Effector memory CD4-positive, alpha-beta T cell (primary cell): ENCODE data around the gene RNFT2.

Experiments used
- DNase-seq, 3 donors: peaks; one replicate each; pipeline ENCODE4 v3.0.0-alpha.2; 2020
- H3K27ac ChIP-seq: 2 replicates; pipeline ENCODE4 v1.7.0; 2013; ENCODE audit warnings: mild to moderate bottlenecking, low read length, moderate library complexity; ENCODE audit not compliant: insufficient read depth, poor library complexity, severe bottlenecking
- H3K27me3 ChIP-seq: replicated peaks from 2 replicates; pipeline ENCODE4 v1.7.0; 2013; ENCODE audit warnings: mild to moderate bottlenecking, low read length; ENCODE audit not compliant: insufficient read depth, control insufficient read depth, poor library complexity, severe bottlenecking
- H3K36me3 ChIP-seq: 2 replicates; pipeline ENCODE4 v1.7.0; 2013; ENCODE audit warnings: mild to moderate bottlenecking, low read length, moderate library complexity; ENCODE audit not compliant: control insufficient read depth, insufficient read depth
- H3K4me1 ChIP-seq: 2 replicates; pipeline ENCODE4 v1.7.0; 2013; ENCODE audit warnings: low read length, mild to moderate bottlenecking; ENCODE audit not compliant: control insufficient read depth, insufficient read depth, poor library complexity, severe bottlenecking
- H3K4me3 ChIP-seq: 2 replicates; pipeline ENCODE4 v1.7.0; 2013; ENCODE audit warnings: low read length, low read depth, mild to moderate bottlenecking; ENCODE audit not compliant: insufficient read depth, poor library complexity, severe bottlenecking
- H3K9me3 ChIP-seq: 2 replicates; pipeline ENCODE4 v1.7.0; 2013; ENCODE audit warnings: mild to moderate bottlenecking, low read length, moderate library complexity; ENCODE audit not compliant: control insufficient read depth

Gene RNFT2

DNA sequence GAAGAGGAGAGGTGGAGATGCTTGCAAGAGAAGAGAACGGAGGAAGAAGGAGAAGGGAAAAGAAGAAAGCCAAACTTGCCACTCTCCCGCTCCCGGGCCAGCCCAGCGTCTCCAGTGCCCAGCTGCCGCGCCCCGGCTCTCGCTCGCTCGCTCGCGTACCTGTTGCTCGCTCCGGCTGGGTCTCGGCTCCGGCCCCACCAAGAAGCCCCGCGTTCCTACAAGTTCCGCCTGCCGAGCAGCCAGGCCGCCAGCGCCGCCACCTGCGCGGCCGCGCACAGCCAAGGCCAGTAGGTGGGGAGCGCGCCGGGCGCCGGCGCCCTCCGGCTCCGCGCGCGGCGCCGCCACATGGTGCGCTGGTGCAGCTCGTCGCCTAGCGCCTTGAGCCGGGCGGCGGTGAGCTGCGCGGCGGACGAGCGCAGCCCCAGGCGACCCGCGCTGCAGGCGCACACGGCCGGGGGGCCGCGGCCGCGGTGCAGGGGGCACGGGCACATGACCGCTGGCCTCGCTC is 142.8 kb downstream of the RNFT2 start:
- Histone ChIP-seq H3K4me1 (peaks cover 33% of the 10 kb centered on the region), H3K4me3 (no peak overlapping the region), H3K9me3 (no peaks in the 10 kb centered on the region), H3K27me3 (peaks cover 39% of the 10 kb centered on the region), H3K36me3 (no peaks in the 10 kb centered on the region), H3K27ac (no peak overlapping the region)
- DNase-seq, result no peak

DNA sequence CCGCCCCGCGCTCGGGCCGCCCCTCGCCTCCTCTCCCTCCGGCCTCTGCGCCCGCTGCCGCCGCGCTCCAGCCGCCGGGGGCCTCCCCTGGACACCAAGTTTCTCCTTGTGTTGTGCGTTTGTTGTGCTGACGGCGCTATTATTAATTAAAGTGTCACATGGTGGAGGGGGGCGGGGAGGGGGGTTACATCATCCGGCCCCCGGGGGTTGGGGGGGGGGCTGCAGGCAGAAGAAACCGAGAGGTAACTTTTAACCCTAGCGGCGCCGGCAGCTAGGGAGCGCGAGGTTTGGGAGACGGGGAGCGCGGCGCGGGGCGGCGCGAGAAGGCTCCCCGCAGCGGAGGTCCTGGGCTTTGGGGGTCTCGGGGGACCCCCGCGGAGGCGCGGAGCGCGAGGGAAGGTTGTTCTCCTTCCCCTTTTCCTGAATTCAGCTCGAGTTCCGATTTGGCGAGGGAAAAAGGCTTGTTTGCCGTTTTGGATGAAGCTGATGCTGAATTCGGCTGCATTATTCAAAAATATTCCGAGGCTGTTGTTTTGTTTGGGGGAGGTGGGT is 143.3 kb downstream of the RNFT2 start, which contains the start of gene HRK:
TSS of gene HRK (minus strand) at position 117 of the 552 bp plus-strand sequence. CDS start 134 bp downstream, outside the sequence.
- H3K27me3 ChIP-seq, result peaks cover 39% of the 10 kb centered on the region
- DNase-seq, result no peak
- peak within 1 kb of the TSS; percentile 28 for H3K4me3 ChIP-seq
- H3K9me3 ChIP-seq, result no peaks in the 10 kb centered on the region
- no peaks in the 10 kb centered on the region for H3K36me3 ChIP-seq
- H3K27ac ChIP-seq, result no peak within 1 kb of the TSS
- H3K4me1 ChIP-seq, result peaks cover 33% of the 10 kb centered on the region

- no peaks in the 10 kb centered on the region for H3K36me3 ChIP-seq
Measured at GRCh38 chr12:116881877-116882507, 143.9 kb downstream of the RNFT2 start.

GRCh38 chr12:116882742-116883141 is 144.6 kb downstream of the RNFT2 start:
- Histone ChIP-seq H3K36me3 (no peaks in the 10 kb centered on the region), H3K4me3 (no peak overlapping the region), H3K4me1 (peaks cover 33% of the 10 kb centered on the region), H3K9me3 (no peaks in the 10 kb centered on the region), H3K27me3 (peaks cover 36% of the 10 kb centered on the region), H3K27ac (no peak overlapping the region)
- DNase-seq, result no peak

More at GRCh38 chr12:116881877-116882507, 143.9 kb downstream of the RNFT2 start:
- no peaks in the 10 kb centered on the region for H3K9me3 ChIP-seq
- no peak for DNase-seq
- peaks cover 33% of the 10 kb centered on the region for H3K4me1 ChIP-seq
- H3K27ac ChIP-seq, result no peak overlapping the region
- peak overlapping the region; percentile 28 for H3K4me3 ChIP-seq
- peaks cover 36% of the 10 kb centered on the region for H3K27me3 ChIP-seq

- no peak for DNase-seq
- H3K4me1 ChIP-seq, result peaks cover 17% of the 10 kb centered on the region
- H3K27me3 ChIP-seq, result peaks cover 19% of the 10 kb centered on the region
- no peak overlapping the region for H3K27ac ChIP-seq
- H3K4me3 ChIP-seq, result no peak overlapping the region
- no peaks in the 10 kb centered on the region for H3K9me3 ChIP-seq
- no peaks in the 10 kb centered on the region for H3K36me3 ChIP-seq
Measured at GRCh38 chr12:116884871-116885270, 146.8 kb downstream of the RNFT2 start.

DNA sequence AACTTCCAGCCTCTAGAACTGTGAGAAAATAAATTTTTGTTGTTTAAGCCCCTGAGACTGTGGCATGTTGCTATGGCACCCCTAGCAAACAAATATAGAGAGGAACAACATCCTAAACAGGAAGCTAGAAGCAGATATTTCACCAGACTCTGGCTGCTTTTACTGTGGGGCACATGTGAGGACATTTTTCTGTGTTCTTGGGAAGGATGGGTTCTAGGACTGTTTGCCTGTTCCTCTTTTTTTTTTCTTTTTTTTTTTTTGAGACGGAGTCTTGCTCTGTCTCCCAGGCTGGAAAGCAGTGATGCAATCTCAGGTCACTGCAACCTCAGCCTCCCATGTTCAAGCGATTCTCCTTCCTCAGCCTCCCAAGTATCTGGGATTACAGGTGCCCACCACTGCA is 147.4 kb downstream of the RNFT2 start:
- Histone ChIP-seq H3K27ac (no peak overlapping the region), H3K4me1 (peaks cover 11% of the 10 kb centered on the region), H3K27me3 (peaks cover 19% of the 10 kb centered on the region), H3K9me3 (no peaks in the 10 kb centered on the region), H3K4me3 (no peak overlapping the region), H3K36me3 (no peaks in the 10 kb centered on the region)
- no peak for DNase-seq

DNA sequence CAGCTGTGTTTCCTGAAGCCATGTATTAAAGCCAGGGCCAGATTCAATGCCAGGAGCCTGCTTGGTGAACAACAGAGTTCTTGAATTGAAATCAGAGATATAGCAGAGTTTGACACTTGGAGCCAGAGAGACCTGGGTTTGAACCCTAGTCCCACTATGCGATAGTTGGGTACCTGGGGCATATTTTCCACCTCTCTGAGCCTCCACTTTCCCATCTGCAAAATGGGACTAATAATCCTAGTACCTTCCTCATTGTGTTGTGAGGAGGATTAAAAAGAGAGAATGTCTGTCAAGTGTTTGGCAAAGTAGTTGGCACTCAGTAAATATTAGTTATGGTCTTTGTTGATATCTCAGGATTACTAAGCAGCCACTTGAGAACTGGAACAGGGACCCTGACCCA is 149.1 kb downstream of the RNFT2 start:
- no peak for DNase-seq
- no peak overlapping the region for H3K4me3 ChIP-seq
- peaks cover 11% of the 10 kb centered on the region for H3K27me3 ChIP-seq

GRCh38 chr12:116887897-116888296 is 149.8 kb downstream of the RNFT2 start:
- no peak overlapping the region for H3K4me3 ChIP-seq
- no peaks in the 10 kb centered on the region for H3K9me3 ChIP-seq
- H3K36me3 ChIP-seq, result no peaks in the 10 kb centered on the region
- no peak for DNase-seq
- no peak overlapping the region for H3K27ac ChIP-seq
- H3K27me3 ChIP-seq, result peaks cover 5% of the 10 kb centered on the region
- H3K4me1 ChIP-seq, result no peaks in the 10 kb centered on the region

More for the DNA sequence above, 149.1 kb downstream of the RNFT2 start:
- Histone ChIP-seq H3K4me1 (peaks cover 2% of the 10 kb centered on the region), H3K9me3 (no peaks in the 10 kb centered on the region), H3K36me3 (no peaks in the 10 kb centered on the region), H3K27ac (no peak overlapping the region)

- H3K27ac ChIP-seq, result no peak overlapping the region
- no peaks in the 10 kb centered on the region for H3K36me3 ChIP-seq
- no peak for DNase-seq
- H3K27me3 ChIP-seq, result no peaks in the 10 kb centered on the region
- H3K4me3 ChIP-seq, result no peak overlapping the region
- H3K9me3 ChIP-seq, result no peaks in the 10 kb centered on the region
- H3K4me1 ChIP-seq, result no peaks in the 10 kb centered on the region
Measured at GRCh38 chr12:116890330-116890729, 152.2 kb downstream of the RNFT2 start.

DNA sequence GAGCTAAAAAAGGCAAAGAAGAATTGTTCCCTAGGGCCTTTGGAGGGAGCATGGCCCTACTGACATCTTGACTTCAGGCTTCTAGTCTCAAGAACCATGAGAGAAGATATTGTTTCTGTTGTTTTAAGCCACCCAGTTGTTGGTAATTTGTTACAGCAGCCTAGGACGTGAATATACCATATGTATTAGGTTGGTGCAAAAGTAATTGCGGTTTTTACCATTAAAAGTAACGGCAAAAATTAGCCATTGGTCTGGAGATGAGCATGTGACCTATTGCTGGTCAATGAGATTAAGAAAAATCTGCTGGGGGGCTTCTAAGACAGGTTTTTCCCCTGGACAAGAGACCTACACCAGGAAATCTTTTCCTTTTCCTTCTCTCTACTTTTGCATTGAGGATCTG is 152.9 kb downstream of the RNFT2 start:
- H3K27ac ChIP-seq, result no peak overlapping the region
- H3K9me3 ChIP-seq, result no peaks in the 10 kb centered on the region
- no peaks in the 10 kb centered on the region for H3K4me1 ChIP-seq
- DNase-seq, result no peak
- no peaks in the 10 kb centered on the region for H3K27me3 ChIP-seq
- no peak overlapping the region for H3K4me3 ChIP-seq
- no peaks in the 10 kb centered on the region for H3K36me3 ChIP-seq
